ENCODE results near the gene PXN.

- TF ChIP-seq TCF12 (IDR thresholded peaks at IDR 0.05) (no peak), TCF12 (CRISPR knock-in tag; IDR thresholded peaks at IDR 0.05) (no peak), SRSF9 (IDR thresholded peaks at IDR 0.05; ENCODE audit: borderline replicate concordance, insufficient read depth, low read depth, low read length, poor library complexity, severe bottlenecking) (no peak), ZNF337 (CRISPR knock-in tag; IDR thresholded peaks at IDR 0.05; ENCODE audit: borderline replicate concordance, low read depth) (no peak), CTCF (CRISPR knock-in tag; IDR thresholded peaks at IDR 0.05) (no peak), ZNF24 (IDR thresholded peaks at IDR 0.05) (no peak), ZNF883 (CRISPR knock-in tag; IDR thresholded peaks at IDR 0.05; ENCODE audit: not compliant biosample characterization) (no peak), ZNF629 (CRISPR knock-in tag; conservative IDR thresholded peaks at IDR 0.05) (no peak), ZNF331 (CRISPR knock-in tag; IDR thresholded peaks at IDR 0.05) (no peak)
Measured at GRCh38 chr12:120260607-120261006, 4.9 kb downstream of the PXN start.

Measured in HepG2 (cell line).